ENCODE measurements around the gene EFHC2.

EFHC2 gene

DNA sequence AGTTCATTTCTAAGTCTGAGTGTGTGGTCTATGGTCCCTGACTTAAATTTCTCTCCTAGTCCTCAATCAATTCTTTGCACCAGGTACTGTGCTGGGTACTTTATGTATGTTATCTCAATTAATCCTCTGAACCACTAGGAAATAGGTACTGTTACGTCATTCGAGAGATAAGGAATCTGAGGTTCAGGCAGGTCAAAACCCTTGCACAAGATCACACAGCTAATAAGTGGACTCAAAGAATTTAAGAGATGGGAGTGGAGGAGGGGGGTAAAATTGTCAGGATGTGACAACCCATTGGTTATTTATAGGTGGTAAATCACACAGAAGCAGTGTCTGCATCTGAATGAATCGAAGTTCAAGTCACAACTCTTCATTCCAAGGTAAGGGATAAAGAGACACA is 169.4 kb downstream of the EFHC2 start:
- no peaks in the 10 kb centered on the region for H3K9me3 ChIP-seq (ENCODE audit: low read depth, low read length)
- no peak overlapping the region for H3K4me3 ChIP-seq
- TF ChIP-seq FOXP2 (optimal IDR thresholded peaks at IDR 0.05; ENCODE audit: control extremely low read depth, extremely low read length, insufficient read depth) (no peak), POLR2AphosphoS5 (IDR thresholded peaks at IDR 0.05; ENCODE audit: borderline replicate concordance, low read depth, low read length) (no peak), EZH2 (IDR thresholded peaks at IDR 0.05) (no peak)
- H3K9ac ChIP-seq (ENCODE audit: insufficient read length), result no peak overlapping the region
- H3K36me3 ChIP-seq (ENCODE audit: insufficient read depth, low read length), result no peaks in the 10 kb centered on the region
- no peak overlapping the region for H3K27ac ChIP-seq
- no peak for DNase-seq (ENCODE audit: low read depth, low spot score)

DNA sequence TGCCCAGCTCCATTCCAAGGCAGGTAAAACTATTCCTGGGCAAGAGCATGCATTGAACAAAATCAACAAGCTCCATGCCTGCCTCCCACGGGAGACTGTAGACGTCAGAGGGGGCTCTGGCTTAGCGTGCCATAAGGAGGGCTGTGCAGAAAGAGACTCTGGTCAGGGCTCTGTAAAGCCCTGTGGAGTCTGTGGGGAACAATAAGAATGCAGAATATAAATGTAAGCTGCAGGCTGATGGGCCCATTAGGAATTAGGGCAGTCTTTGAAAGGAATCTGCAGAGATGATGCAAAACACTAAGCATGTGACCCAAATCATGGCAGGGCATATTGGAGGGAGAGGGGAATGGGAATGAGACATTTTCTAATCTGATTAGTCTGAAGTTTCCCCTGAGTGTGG is 170.3 kb downstream of the EFHC2 start:
- TF ChIP-seq FOXP2 (optimal IDR thresholded peaks at IDR 0.05; ENCODE audit: control extremely low read depth, extremely low read length, insufficient read depth) (no peak), EZH2 (IDR thresholded peaks at IDR 0.05) (no peak), POLR2AphosphoS5 (IDR thresholded peaks at IDR 0.05; ENCODE audit: borderline replicate concordance, low read depth, low read length) (no peak)
- no peaks in the 10 kb centered on the region for H3K9me3 ChIP-seq (ENCODE audit: low read depth, low read length)
- no peak overlapping the region for H3K27ac ChIP-seq
- H3K36me3 ChIP-seq (ENCODE audit: insufficient read depth, low read length), result no peaks in the 10 kb centered on the region
- no peak for DNase-seq (ENCODE audit: low read depth, low spot score)
- no peak overlapping the region for H3K9ac ChIP-seq (ENCODE audit: insufficient read length)
- H3K4me3 ChIP-seq, result no peak overlapping the region

DNA sequence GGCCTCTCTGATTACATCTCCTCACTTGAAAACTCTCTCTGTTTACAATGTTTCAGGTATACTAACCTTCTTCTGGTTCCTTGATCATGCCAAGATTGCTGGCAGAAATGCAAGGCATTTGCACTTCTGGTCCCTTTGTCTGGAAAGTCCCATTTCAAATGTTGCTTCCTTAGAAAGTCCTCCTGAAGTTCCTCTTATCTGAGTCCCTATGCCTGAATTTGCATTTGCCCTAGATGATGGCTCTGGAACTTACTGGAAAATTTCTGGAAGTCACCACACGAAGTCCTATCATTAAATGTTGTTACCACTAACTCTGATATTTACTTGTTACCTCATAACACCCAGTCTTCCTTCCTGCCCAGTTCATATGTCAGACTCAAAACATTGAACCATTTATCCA is 176.4 kb downstream of the EFHC2 start:
- DNase-seq (ENCODE audit: low read depth, low spot score), result no peak
- H3K4me3 ChIP-seq, result no peak overlapping the region
- H3K27ac ChIP-seq, result no peak overlapping the region
- no peaks in the 10 kb centered on the region for H3K9me3 ChIP-seq (ENCODE audit: low read depth, low read length)
- no peak overlapping the region for H3K9ac ChIP-seq (ENCODE audit: insufficient read length)
- no peaks in the 10 kb centered on the region for H3K36me3 ChIP-seq (ENCODE audit: insufficient read depth, low read length)
- TF ChIP-seq FOXP2 (optimal IDR thresholded peaks at IDR 0.05; ENCODE audit: control extremely low read depth, extremely low read length, insufficient read depth), result no peak
- TF ChIP-seq EZH2 (IDR thresholded peaks at IDR 0.05), result no peak
- TF ChIP-seq POLR2AphosphoS5 (IDR thresholded peaks at IDR 0.05; ENCODE audit: borderline replicate concordance, low read depth, low read length), result no peak

DNA sequence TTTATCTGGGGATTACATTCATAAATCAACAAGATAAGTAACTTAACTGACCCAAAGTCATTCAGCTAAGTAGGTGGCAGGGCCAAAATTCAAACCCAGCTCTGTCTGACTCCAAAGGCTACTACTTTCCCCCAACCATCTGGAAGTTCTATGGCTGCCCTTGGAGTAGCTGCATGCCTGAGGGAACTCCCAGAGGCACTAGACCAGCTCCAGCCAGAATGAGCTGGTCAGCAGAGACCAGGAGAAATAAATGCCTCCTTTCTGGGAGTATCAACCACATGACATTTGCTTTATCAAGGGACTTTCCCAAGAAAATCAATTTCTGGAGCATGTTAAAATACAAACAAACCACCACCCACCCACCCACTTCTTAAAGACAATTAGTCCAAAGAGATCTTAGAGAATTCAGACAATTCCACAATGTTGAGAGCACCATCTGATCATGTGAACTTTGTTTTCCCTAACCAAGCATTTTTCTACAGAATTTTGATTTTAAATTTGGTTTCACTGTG is 180.5 kb downstream of the EFHC2 start:
- no peak overlapping the region for H3K27ac ChIP-seq
- no peak overlapping the region for H3K4me3 ChIP-seq
- DNase-seq (ENCODE audit: low read depth, low spot score), result no peak
- no peak overlapping the region for H3K9ac ChIP-seq (ENCODE audit: insufficient read length)
- no peaks in the 10 kb centered on the region for H3K36me3 ChIP-seq (ENCODE audit: insufficient read depth, low read length)
- H3K9me3 ChIP-seq (ENCODE audit: low read depth, low read length), result no peaks in the 10 kb centered on the region
- TF ChIP-seq FOXP2 (optimal IDR thresholded peaks at IDR 0.05; ENCODE audit: control extremely low read depth, extremely low read length, insufficient read depth) (no peak), EZH2 (IDR thresholded peaks at IDR 0.05) (no peak)

DNA sequence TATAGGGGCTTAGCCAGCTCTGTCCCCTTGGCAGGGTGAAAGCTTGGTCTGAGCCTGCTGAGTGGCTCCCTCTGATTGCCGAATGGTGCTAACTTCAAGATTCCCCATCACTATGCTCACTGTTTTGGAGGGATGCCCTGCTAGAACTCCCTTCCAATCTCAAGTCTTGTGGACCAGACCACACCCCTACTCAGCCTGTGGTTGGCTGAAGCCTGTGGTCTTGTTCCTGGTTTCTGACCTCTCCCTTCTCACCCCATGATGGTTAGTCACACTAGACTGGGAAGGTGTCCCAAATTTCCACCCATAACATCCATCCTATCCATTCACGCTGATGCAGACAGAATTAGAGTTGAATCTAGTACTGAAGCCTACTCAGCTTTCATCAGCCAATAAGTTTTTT is 185.6 kb downstream of the EFHC2 start:
- no peak for TF ChIP-seq EZH2 (IDR thresholded peaks at IDR 0.05)
- no peak for TF ChIP-seq POLR2AphosphoS5 (IDR thresholded peaks at IDR 0.05; ENCODE audit: borderline replicate concordance, low read depth, low read length)
- TF ChIP-seq FOXP2 (optimal IDR thresholded peaks at IDR 0.05; ENCODE audit: control extremely low read depth, extremely low read length, insufficient read depth), result no peak
- no peak overlapping the region for H3K27ac ChIP-seq
- no peaks in the 10 kb centered on the region for H3K36me3 ChIP-seq (ENCODE audit: insufficient read depth, low read length)
- no peak overlapping the region for H3K4me3 ChIP-seq
- H3K9ac ChIP-seq (ENCODE audit: insufficient read length), result no peak overlapping the region
- no peaks in the 10 kb centered on the region for H3K9me3 ChIP-seq (ENCODE audit: low read depth, low read length)
- no peak for DNase-seq (ENCODE audit: low read depth, low spot score)

DNA sequence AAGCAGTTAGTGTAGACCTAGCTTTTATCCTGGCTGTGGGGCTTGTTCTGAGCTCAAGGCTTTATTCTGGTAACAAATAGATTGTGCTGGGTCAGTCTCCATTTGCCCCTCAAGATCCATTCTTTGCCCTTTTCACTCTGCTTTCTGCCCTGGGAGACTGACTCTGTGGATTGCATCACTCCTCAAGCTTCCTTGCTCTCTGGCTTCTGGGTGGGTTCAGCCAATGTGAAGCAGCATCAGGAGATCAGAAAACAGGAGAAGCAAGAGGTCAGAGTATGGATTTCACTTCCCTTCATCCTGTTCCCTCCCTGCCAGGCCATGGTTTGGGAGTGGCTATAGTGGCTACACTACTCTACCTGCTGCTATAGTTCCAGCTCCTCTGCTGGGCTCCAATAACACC is 186.2 kb downstream of the EFHC2 start:
- H3K27ac ChIP-seq, result no peak overlapping the region
- no peak for DNase-seq (ENCODE audit: low read depth, low spot score)
- H3K9me3 ChIP-seq (ENCODE audit: low read depth, low read length), result no peaks in the 10 kb centered on the region
- H3K9ac ChIP-seq (ENCODE audit: insufficient read length), result no peak overlapping the region
- no peaks in the 10 kb centered on the region for H3K36me3 ChIP-seq (ENCODE audit: insufficient read depth, low read length)
- TF ChIP-seq FOXP2 (optimal IDR thresholded peaks at IDR 0.05; ENCODE audit: control extremely low read depth, extremely low read length, insufficient read depth), result no peak
- no peak for TF ChIP-seq POLR2AphosphoS5 (IDR thresholded peaks at IDR 0.05; ENCODE audit: borderline replicate concordance, low read depth, low read length)
- TF ChIP-seq EZH2 (IDR thresholded peaks at IDR 0.05), result no peak
- H3K4me3 ChIP-seq, result no peak overlapping the region

DNA sequence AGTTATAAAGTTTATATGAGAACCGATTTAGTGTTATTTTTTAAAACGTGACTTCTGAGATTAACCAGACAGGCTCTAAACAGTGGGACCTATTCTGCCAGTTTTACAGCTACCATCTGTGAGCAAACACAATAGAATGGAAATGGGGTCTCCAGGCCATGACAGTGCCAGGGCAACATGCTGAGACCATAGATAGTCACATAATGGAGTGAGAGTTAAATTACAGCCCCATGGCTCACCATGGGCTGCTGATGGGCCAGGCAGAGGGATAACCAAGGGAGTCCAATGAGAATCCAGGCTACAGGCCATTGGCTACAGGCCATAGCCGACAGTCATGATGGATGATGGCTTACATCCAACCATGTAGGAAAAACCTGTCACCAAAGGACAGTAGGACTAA is 186.7 kb downstream of the EFHC2 start:
- H3K36me3 ChIP-seq (ENCODE audit: insufficient read depth, low read length), result no peaks in the 10 kb centered on the region
- H3K4me3 ChIP-seq, result no peak overlapping the region
- H3K9me3 ChIP-seq (ENCODE audit: low read depth, low read length), result no peaks in the 10 kb centered on the region
- DNase-seq (ENCODE audit: low read depth, low spot score), result no peak
- no peak overlapping the region for H3K9ac ChIP-seq (ENCODE audit: insufficient read length)
- TF ChIP-seq EZH2 (IDR thresholded peaks at IDR 0.05) (no peak), FOXP2 (optimal IDR thresholded peaks at IDR 0.05; ENCODE audit: control extremely low read depth, extremely low read length, insufficient read depth) (no peak), POLR2AphosphoS5 (IDR thresholded peaks at IDR 0.05; ENCODE audit: borderline replicate concordance, low read depth, low read length) (no peak)
- H3K27ac ChIP-seq, result no peak overlapping the region

DNA sequence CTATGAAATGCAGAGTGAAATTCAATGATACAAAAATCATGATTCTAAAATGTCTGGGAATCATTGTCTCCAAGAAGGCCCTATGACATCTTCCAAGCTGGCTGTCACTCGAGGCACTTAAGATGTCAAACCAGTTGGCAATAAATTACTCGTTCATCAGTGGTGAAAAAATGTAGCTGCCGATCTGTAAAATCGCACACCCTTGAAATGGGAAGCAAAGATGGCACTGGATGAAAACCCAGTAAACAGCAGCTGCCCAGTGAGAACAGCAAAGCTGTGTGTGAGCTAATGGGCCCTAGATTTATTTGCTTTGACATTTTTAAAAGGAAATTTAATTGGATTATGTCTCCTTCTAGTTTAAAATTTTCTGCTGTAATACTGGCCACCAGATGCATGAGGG is 188.3 kb downstream of the EFHC2 start:
- H3K4me3 ChIP-seq, result peak overlapping the region; percentile 42; the same call in 1 of the 2 replicates
- no peak for DNase-seq (ENCODE audit: low read depth, low spot score)

DNA sequence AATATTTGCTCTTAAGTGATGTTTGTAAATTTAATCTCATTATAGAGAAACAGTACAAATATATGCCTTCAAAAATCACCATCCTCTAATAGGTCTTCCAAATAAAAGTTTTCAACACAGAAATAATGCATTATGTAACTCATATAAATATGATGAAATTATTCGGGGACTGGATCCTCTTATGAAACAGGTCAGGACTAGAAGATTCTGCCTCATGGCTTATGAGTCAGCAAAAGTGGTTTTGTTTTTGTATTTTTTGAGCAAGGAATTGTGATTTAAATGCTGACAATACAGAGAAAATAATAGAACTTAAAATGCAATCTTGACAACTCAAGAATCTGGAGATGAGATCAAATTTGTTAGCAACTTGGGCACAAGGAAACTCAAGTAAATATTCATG is 190.6 kb downstream of the EFHC2 start:
- DNase-seq (ENCODE audit: low read depth, low spot score), result no peak
- H3K4me3 ChIP-seq, result no peak overlapping the region
- TF ChIP-seq POLR2AphosphoS5 (IDR thresholded peaks at IDR 0.05; ENCODE audit: borderline replicate concordance, low read depth, low read length) (no peak), FOXP2 (optimal IDR thresholded peaks at IDR 0.05; ENCODE audit: control extremely low read depth, extremely low read length, insufficient read depth) (no peak), EZH2 (IDR thresholded peaks at IDR 0.05) (no peak)
- H3K36me3 ChIP-seq (ENCODE audit: insufficient read depth, low read length), result no peaks in the 10 kb centered on the region
- no peak overlapping the region for H3K27ac ChIP-seq
- no peak overlapping the region for H3K9ac ChIP-seq (ENCODE audit: insufficient read length)
- no peaks in the 10 kb centered on the region for H3K9me3 ChIP-seq (ENCODE audit: low read depth, low read length)

More for the DNA sequence above, 188.3 kb downstream of the EFHC2 start:
- TF ChIP-seq EZH2 (IDR thresholded peaks at IDR 0.05), result no peak
- no peak for TF ChIP-seq FOXP2 (optimal IDR thresholded peaks at IDR 0.05; ENCODE audit: control extremely low read depth, extremely low read length, insufficient read depth)
- no peak for TF ChIP-seq POLR2AphosphoS5 (IDR thresholded peaks at IDR 0.05; ENCODE audit: borderline replicate concordance, low read depth, low read length)
- Histone ChIP-seq H3K36me3 (ENCODE audit: insufficient read depth, low read length) (no peaks in the 10 kb centered on the region), H3K27ac (peak overlapping the region; percentile 83), H3K9me3 (ENCODE audit: low read depth, low read length) (no peaks in the 10 kb centered on the region), H3K9ac (ENCODE audit: insufficient read length) (no peak overlapping the region)
